SK-N-SH (cell line): ENCODE results near the gene AMZ1. TPM values are rescaled to one million over a fixed set of nuclear protein-coding genes. Genes with fewer than 3 reads are reported as not detected.
A peak's percentile ranks its signal among the peaks of the same experiment; 100 is the strongest.

Experiments used
- CTCF ChIA-PET: fragments of 300-600, 350-600 bp; formaldehyde crosslinking; extraction: SDS; loops from one replicate; lab custom pipeline; 2021; lab: Yijun Ruan, JAX
- POLR2A ChIA-PET: fragments of 350-600 bp; sonication (Branson Sonifier 250); formaldehyde crosslinking; extraction: SDS; loops from one replicate; lab custom pipeline; 2020; ENCODE audit warnings: antibody characterized with exemption, inconsistent platforms; lab: Yijun Ruan, JAX
- DNase-seq: peaks from one replicate; pipeline ENCODE4 v3.0.0; 2012
- H2AFZ ChIP-seq: fragments of 200-600 bp; sonication (generic); 2 replicates; pipeline ENCODE4 v1.8.1; 2016; ENCODE audit warnings: antibody characterized with exemption, mild to moderate bottlenecking, low read depth
- H3F3A ChIP-seq: fragments of 200-600 bp; sonication (generic); replicated peaks from 2 replicates; pipeline ENCODE3; 2016; ENCODE audit warnings: antibody characterized with exemption, mild to moderate bottlenecking; ENCODE audit not compliant: insufficient read depth
- H3K27ac ChIP-seq, 2 experiments: fragments of 200-500 bp in 1 of 2; fragments of 200-600 bp in 1 of 2; sonication (Bioruptor generic) in 1 of 2; sonication (generic), shearing (Covaris generic) in 1 of 2; 2 replicates each; pipeline versions ENCODE4 v1.5.1 to v1.6.1; 2014 to 2016; ENCODE audit warnings: low read depth in 2 of 2, inconsistent platforms in 1 of 2, low read length in 1 of 2, mild to moderate bottlenecking in 1 of 2, mixed read lengths in 1 of 2
- H3K27me3 ChIP-seq: fragments of 200-600 bp; sonication (generic), shearing (Covaris generic); 2 replicates; pipeline ENCODE4 v1.6.1; 2016; ENCODE audit warnings: mixed run types; ENCODE audit not compliant: insufficient read depth
- H3K36me3 ChIP-seq, 2 experiments: fragments of 200-500 bp in 1 of 2; fragments of 200-600 bp in 1 of 2; sonication (Bioruptor generic) in 1 of 2; sonication (generic) in 1 of 2; replicated peaks in 1 of 2; 2 replicates each; pipeline versions ENCODE3 to v1.5.1; 2014 to 2016; ENCODE audit warnings: low read length in 1 of 2, mild to moderate bottlenecking in 1 of 2; ENCODE audit not compliant: insufficient read depth in 2 of 2, control insufficient read depth in 1 of 2
- H3K4me1 ChIP-seq, 2 experiments: fragments of 200-500 bp in 1 of 2; fragments of 200-600 bp in 1 of 2; sonication (Bioruptor generic) in 1 of 2; sonication (generic), shearing (Covaris generic) in 1 of 2; 2 replicates each; pipeline versions ENCODE4 v1.5.1 to v1.6.1; 2014 to 2016; ENCODE audit warnings: low read depth in 1 of 2, low read length in 1 of 2, mixed run types in 1 of 2; ENCODE audit not compliant: insufficient read depth in 2 of 2, control insufficient read depth in 1 of 2
- H3K4me2 ChIP-seq: fragments of 200-600 bp; sonication (generic), shearing (Covaris generic); 2 replicates; pipeline ENCODE4 v1.6.1; 2017; ENCODE audit warnings: mixed run types
- H3K4me3 ChIP-seq, 2 experiments: fragments of 200-500 bp in 1 of 2; fragments of 200-600 bp in 1 of 2; sonication (Bioruptor generic) in 1 of 2; sonication (generic), shearing (Covaris generic) in 1 of 2; 2 replicates each; pipeline versions ENCODE4 v1.5.1 to v1.8.1; 2014 to 2016; ENCODE audit warnings: low read depth in 2 of 2, inconsistent platforms in 1 of 2, low read length in 1 of 2, mild to moderate bottlenecking in 1 of 2, mixed read lengths in 1 of 2, moderate library complexity in 1 of 2
- H3K79me2 ChIP-seq: fragments of 200-600 bp; sonication (generic); 2 replicates; pipeline ENCODE4 v1.8.1; 2017; ENCODE audit warnings: mild to moderate bottlenecking; ENCODE audit not compliant: insufficient read depth
- H3K9ac ChIP-seq: fragments of 200-600 bp; sonication (generic); 2 replicates; pipeline ENCODE4 v1.6.1; 2017; ENCODE audit warnings: mixed run types
- H3K9me2 ChIP-seq: fragments of 200-600 bp; sonication (generic); 2 replicates; pipeline ENCODE4 v1.6.1; 2017; ENCODE audit warnings: mixed run types
- H3K9me3 ChIP-seq: fragments of 200-600 bp; sonication (generic); 2 replicates; pipeline ENCODE4 v1.6.1; 2017; ENCODE audit warnings: mixed run types, mild to moderate bottlenecking, moderate library complexity
- H4K20me1 ChIP-seq: fragments of 200-600 bp; sonication (generic); 2 replicates; pipeline ENCODE4 v1.6.1; 2017; ENCODE audit warnings: mild to moderate bottlenecking, mixed run types; ENCODE audit not compliant: insufficient read depth
- CTCF ChIP-seq: fragments of 200-600 bp; sonication (generic); IDR thresholded peaks from 2 replicates; pipeline ENCODE4 v1.6.1; 2017; ENCODE audit warnings: antibody characterized with exemption, mild to moderate bottlenecking, moderate library complexity
- ELF1 ChIP-seq: IDR thresholded peaks from 2 replicates; pipeline ENCODE4 v1.4.0; 2012
- FOSL2 ChIP-seq: IDR thresholded peaks from 2 replicates; pipeline ENCODE4 v1.4.0; 2012; ENCODE audit warnings: low read depth, mild to moderate bottlenecking, moderate library complexity, borderline replicate concordance
- JUND ChIP-seq: IDR thresholded peaks from 2 replicates; pipeline ENCODE4 v1.4.0; 2012
- NFIC ChIP-seq: IDR thresholded peaks from 2 replicates; pipeline ENCODE4 v1.4.0; 2012; ENCODE audit warnings: borderline replicate concordance
- NRF1 ChIP-seq: IDR thresholded peaks from 2 replicates; pipeline ENCODE4 v1.6.1; 2012; ENCODE audit warnings: low read depth, mild to moderate bottlenecking, low read length
- RAD21 ChIP-seq: IDR thresholded peaks from 2 replicates; pipeline ENCODE4 v1.6.1; 2012; ENCODE audit warnings: mild to moderate bottlenecking, low read length
- REST ChIP-seq: IDR thresholded peaks from 2 replicates; pipeline ENCODE4 v1.6.1; 2012; ENCODE audit warnings: mild to moderate bottlenecking, low read depth, low read length, moderate library complexity
- RXRA ChIP-seq: IDR thresholded peaks from 2 replicates; pipeline ENCODE4 v1.4.0; 2012; ENCODE audit warnings: low read depth, mild to moderate bottlenecking, borderline replicate concordance
- SIN3A ChIP-seq: IDR thresholded peaks from 2 replicates; pipeline ENCODE4 v1.6.1; 2012; ENCODE audit warnings: low read depth, mild to moderate bottlenecking, low read length, moderate library complexity, borderline replicate concordance
- SMC3 ChIP-seq: IDR thresholded peaks from 2 replicates; pipeline ENCODE4 v1.6.1; 2012; ENCODE audit warnings: low read depth, low read length, improper control_type of control experiment
- TEAD4 ChIP-seq: IDR thresholded peaks from 2 replicates; pipeline ENCODE4 v1.4.0; 2012; ENCODE audit warnings: mild to moderate bottlenecking, borderline replicate concordance; ENCODE audit not compliant: insufficient read depth
- ZBTB33 ChIP-seq: IDR thresholded peaks from 2 replicates; pipeline ENCODE4 v1.4.0; 2012; ENCODE audit warnings: low read depth, borderline replicate concordance
- WGBS: methylation state at CpG from one replicate; pipeline ENCODE4 v1.1.6; 2017; ENCODE audit warnings: low lambda C conversion rate; 5-methylcytosine and 5-hydroxymethylcytosine counted together
- polyA plus RNA-seq, 3 experiments: library from polyadenylated mRNA; depleted of rRNA; stranded (reverse); fragments of >200 nt; gene quantifications; 2 replicates each; pipeline ENCODE4 v1.2.3, GENCODE V29; 2012
- TF ChIP-seq, protein P1 (sequence below): fragments of 150-350 bp; IDR thresholded peaks from 2 replicates; pipeline ENCODE4 v1.6.1; 2017; ENCODE audit warnings: antibody characterized with exemption, low read length, low read depth, borderline replicate concordance
- TF ChIP-seq, protein P2 (sequence below): IDR thresholded peaks from 2 replicates; pipeline ENCODE4; 2012
- TF ChIP-seq, protein P3 (sequence below): IDR thresholded peaks from 2 replicates; pipeline ENCODE4 v1.4.0; 2012; ENCODE audit warnings: low read depth

Gene AMZ1
- polyA plus RNA-seq, 1 of the 3 experiments (the other 2 are of a cell fraction) = 0.15 TPM

DNA sequence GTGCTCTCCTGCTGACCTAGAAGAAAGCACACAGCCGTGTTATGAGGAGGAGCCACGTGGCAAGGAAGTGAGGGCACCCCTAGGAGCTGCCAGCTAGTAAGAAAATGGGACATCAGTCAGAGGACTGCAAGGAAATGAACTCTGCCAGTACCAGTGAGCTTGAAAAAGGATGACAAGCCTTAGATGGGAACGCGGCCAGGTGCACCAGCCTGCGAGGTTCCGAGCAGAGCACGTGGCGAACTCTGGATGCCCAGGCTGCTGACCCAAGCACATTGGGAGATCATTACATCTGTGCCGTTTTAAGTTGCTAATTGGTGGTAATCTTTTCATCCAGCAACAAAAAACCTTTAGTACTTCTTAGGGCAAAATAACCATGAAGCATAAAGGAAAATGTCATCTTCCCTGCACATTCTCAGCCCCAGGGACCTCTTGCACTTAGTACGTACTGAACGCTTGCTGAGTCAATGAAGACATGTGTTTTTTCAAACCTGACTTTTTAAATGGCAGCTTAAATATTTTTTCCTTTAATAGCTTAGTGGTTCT lies 69.4 kb downstream of the AMZ1 start (continued):
- TF ChIP-seq CTCF = no peak
- no peak for TF ChIP-seq SMC3
- TF ChIP-seq SIN3A = peak; percentile 60; the same call in 1 of the 2 replicates
- no peak for TF ChIP-seq FOSL2
- peak; percentile 82 for TF ChIP-seq NFIC
- TF ChIP-seq, protein P1, sequence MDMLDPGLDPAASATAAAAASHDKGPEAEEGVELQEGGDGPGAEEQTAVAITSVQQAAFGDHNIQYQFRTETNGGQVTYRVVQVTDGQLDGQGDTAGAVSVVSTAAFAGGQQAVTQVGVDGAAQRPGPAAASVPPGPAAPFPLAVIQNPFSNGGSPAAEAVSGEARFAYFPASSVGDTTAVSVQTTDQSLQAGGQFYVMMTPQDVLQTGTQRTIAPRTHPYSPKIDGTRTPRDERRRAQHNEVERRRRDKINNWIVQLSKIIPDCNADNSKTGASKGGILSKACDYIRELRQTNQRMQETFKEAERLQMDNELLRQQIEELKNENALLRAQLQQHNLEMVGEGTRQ = 0 out of 2 replicates have a peak, but pooled peaks have one; percentile 25
- peak; percentile 35; the same call in 1 of the 2 replicates for TF ChIP-seq RXRA
- TF ChIP-seq TEAD4 = no peak
- peak; percentile 39; the same call in 1 of the 2 replicates for TF ChIP-seq JUND
- TF ChIP-seq, protein P2, sequence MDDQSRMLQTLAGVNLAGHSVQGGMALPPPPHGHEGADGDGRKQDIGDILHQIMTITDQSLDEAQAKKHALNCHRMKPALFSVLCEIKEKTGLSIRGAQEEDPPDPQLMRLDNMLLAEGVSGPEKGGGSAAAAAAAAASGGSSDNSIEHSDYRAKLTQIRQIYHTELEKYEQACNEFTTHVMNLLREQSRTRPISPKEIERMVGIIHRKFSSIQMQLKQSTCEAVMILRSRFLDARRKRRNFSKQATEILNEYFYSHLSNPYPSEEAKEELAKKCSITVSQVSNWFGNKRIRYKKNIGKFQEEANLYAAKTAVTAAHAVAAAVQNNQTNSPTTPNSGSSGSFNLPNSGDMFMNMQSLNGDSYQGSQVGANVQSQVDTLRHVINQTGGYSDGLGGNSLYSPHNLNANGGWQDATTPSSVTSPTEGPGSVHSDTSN = peak; percentile 88
- TF ChIP-seq ZBTB33 = no peak

GRCh38 chr7:2757904-2758672 lies 70.1 kb downstream of the AMZ1 start:
- H4K20me1 ChIP-seq = peaks cover 4% of the 10 kb centered on the region; the same call in 1 of the 2 replicates
- 8% methylated on average over 11 of the region's 12 CpGs for WGBS
- peaks cover 41% of the 10 kb centered on the region for H3F3A ChIP-seq
- peaks cover 3 to 14% of the 10 kb centered on the region in 2 experiments for H3K36me3 ChIP-seq
- no peaks in the 10 kb centered on the region for H3K27me3 ChIP-seq
- peak overlapping the region; percentile 76 for H3K4me2 ChIP-seq
- peaks cover 22 to 57% of the 10 kb centered on the region in 2 experiments for H3K4me1 ChIP-seq
- H3K4me3 ChIP-seq = peak overlapping the region; percentile 20 to 52; a peak in 3 of 4 replicates
- POLR2A ChIA-PET = interaction anchor here (0.6 to 1.0 kb wide), 2 partner anchors 171 to 1004 kb away, joined by 3 to 8 read pairs; no protein-coding TSS in a partner anchor
- peak overlapping the region; percentile 64 for H3K9ac ChIP-seq
- DNase-seq = peak; percentile 80
- no peaks in the 10 kb centered on the region for H3K9me3 ChIP-seq
- H2AFZ ChIP-seq = no peak overlapping the region
- peaks cover 40% of the 10 kb centered on the region for H3K79me2 ChIP-seq
- H3K9me2 ChIP-seq = no peaks in the 10 kb centered on the region
- CTCF ChIA-PET = interaction anchor here (0.6 to 2.3 kb wide), 11 partner anchors 8 to 139 kb away, joined by 3 to 9 read pairs (median 3); no protein-coding TSS in a partner anchor
- H3K27ac ChIP-seq = peak overlapping the region; percentile 93 to 97
- TF ChIP-seq REST (peak; percentile 11), SMC3 (no peak), ELF1 (0 out of 2 replicates have a peak, but pooled peaks have one; percentile 17), RXRA (peak; percentile 65; the same call in 1 of the 2 replicates), FOSL2 (peak; percentile 100), RAD21 (peak; percentile 10; the same call in 1 of the 2 replicates), NRF1 (no peak), TEAD4 (peak; percentile 78; the same call in 1 of the 2 replicates)
- TF ChIP-seq, protein P3, sequence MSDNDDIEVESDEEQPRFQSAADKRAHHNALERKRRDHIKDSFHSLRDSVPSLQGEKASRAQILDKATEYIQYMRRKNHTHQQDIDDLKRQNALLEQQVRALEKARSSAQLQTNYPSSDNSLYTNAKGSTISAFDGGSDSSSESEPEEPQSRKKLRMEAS = peak; percentile 82
- TF ChIP-seq, protein P1 = no peak
